Endothelial cell of umbilical vein (primary cell): ENCODE data around the gene ECE2. TPM values are rescaled to one million over a fixed set of nuclear protein-coding genes. Genes with fewer than 3 reads are reported as not detected.

Experiments used
- BruUV-seq: library from RNA; stranded (reverse); fragments of 400-500 nt; replicated peaks from 2 replicates; lab custom pipeline; 2021; lab: Mats Ljungman, UMichigan
- CTCF ChIA-PET: fragments of 300-600, 350-600 bp; sonication (Branson Sonifier 250); formaldehyde crosslinking; loops from one replicate; lab custom pipeline; 2021; ENCODE audit warnings: antibody characterized with exemption, inconsistent platforms; lab: Charles Lee
- POLR2A ChIA-PET: fragments of 300-600, 350-600 bp; sonication (Branson Sonifier 250); formaldehyde crosslinking; loops from one replicate; lab custom pipeline; 2021; ENCODE audit warnings: antibody characterized with exemption, inconsistent platforms; lab: Charles Lee
- DNase-seq: peaks from one replicate; pipeline ENCODE4 v3.0.0-alpha.2; 2011; ENCODE audit warnings: low read depth, low spot score
- FAIRE-seq: peaks from 2 replicates; lab custom pipeline; 2011; peaks lifted over from hg19 to GRCh38; lab: Jason Lieb, UNC
- H2AFZ ChIP-seq: 2 replicates; pipeline ENCODE4 v1.6.0; 2012; ENCODE audit warnings: low read depth, low read length, control low read depth, inconsistent platforms
- H3K27ac ChIP-seq: 2 replicates; pipeline ENCODE4 v1.5.1; 2011; ENCODE audit warnings: low read depth, mild to moderate bottlenecking, control low read depth, low read length, moderate library complexity; ENCODE audit not compliant: insufficient read depth
- H3K27me3 ChIP-seq, 2 experiments: 2 replicates each; pipeline versions ENCODE4 v1.6.0 to v1.6.1; 2011; ENCODE audit warnings: low read length in 2 of 2, mixed read lengths in 1 of 2; ENCODE audit not compliant: control insufficient read depth in 2 of 2, insufficient read depth in 2 of 2
- H3K36me3 ChIP-seq, 2 experiments: 2 replicates in 1 of 2; 3 replicates in 1 of 2; pipeline ENCODE4 v1.5.1; 2011; ENCODE audit warnings: low read length in 2 of 2, mild to moderate bottlenecking in 1 of 2, moderate library complexity in 1 of 2; ENCODE audit not compliant: control insufficient read depth in 2 of 2, insufficient read depth in 2 of 2; ENCODE audit errors: extremely low read depth in 1 of 2
- H3K4me1 ChIP-seq: 3 replicates; pipeline ENCODE4 v1.5.1; 2011; ENCODE audit warnings: mild to moderate bottlenecking, low read length; ENCODE audit not compliant: control insufficient read depth, insufficient read depth; ENCODE audit errors: extremely low read depth
- H3K4me2 ChIP-seq: 2 replicates; pipeline ENCODE4 v1.6.1; 2011; ENCODE audit warnings: low read length, control low read depth, mixed read lengths; ENCODE audit not compliant: insufficient read depth
- H3K4me3 ChIP-seq, 3 experiments: fragments of 200-600 bp in 1 of 3; sonication (generic), shearing (Covaris generic) in 1 of 3; replicated peaks in 1 of 3; 2 replicates each; pipeline ENCODE4 v1.5.1; 2011 to 2016; ENCODE audit warnings: control low read depth in 3 of 3, low read length in 3 of 3, mild to moderate bottlenecking in 2 of 3, inconsistent platforms in 1 of 3, low read depth in 1 of 3, moderate library complexity in 1 of 3; ENCODE audit not compliant: insufficient read depth in 1 of 3
- H3K79me2 ChIP-seq: 2 replicates; pipeline ENCODE4 v1.6.0; 2012; ENCODE audit warnings: low read length, inconsistent platforms; ENCODE audit not compliant: control insufficient read depth, insufficient read depth
- H3K9ac ChIP-seq: replicated peaks from 2 replicates; pipeline ENCODE3; 2011; ENCODE audit warnings: low read length, control low read depth; ENCODE audit not compliant: insufficient read depth; ENCODE audit errors: extremely low read depth
- H3K9me1 ChIP-seq: replicated peaks from 3 replicates; pipeline ENCODE4 v1.6.0; 2011; ENCODE audit warnings: mild to moderate bottlenecking, low read length; ENCODE audit not compliant: control insufficient read depth, insufficient read depth; ENCODE audit errors: extremely low read depth
- H3K9me3 ChIP-seq: replicated peaks from 2 replicates; pipeline ENCODE4 v1.5.1; 2012; ENCODE audit warnings: low read length, inconsistent platforms; ENCODE audit not compliant: control insufficient read depth, insufficient read depth
- H4K20me1 ChIP-seq: replicated peaks from 2 replicates; pipeline ENCODE3; 2011; ENCODE audit warnings: mild to moderate bottlenecking, low read length; ENCODE audit not compliant: control insufficient read depth, insufficient read depth; ENCODE audit errors: extremely low read depth
- CTCF ChIP-seq, 2 donors: IDR thresholded peaks; 1 replicate in 1 of 2; 2 replicates in 1 of 2; pipeline ENCODE4 v1.5.1; 2011; ENCODE audit warnings: low read length in 2 of 2, mild to moderate bottlenecking in 2 of 2, moderate library complexity in 2 of 2, control low read depth in 1 of 2, inconsistent platforms in 1 of 2, low read depth in 1 of 2; ENCODE audit not compliant: insufficient read depth in 1 of 2; ENCODE audit errors: extremely low read depth in 1 of 2
- EZH2 ChIP-seq: IDR thresholded peaks from 2 replicates; pipeline ENCODE4 v1.6.1; 2012; ENCODE audit warnings: borderline replicate concordance, low read depth, mild to moderate bottlenecking, moderate library complexity, low read length, inconsistent platforms; ENCODE audit not compliant: severe bottlenecking
- FOS ChIP-seq: IDR thresholded peaks from 2 replicates; pipeline ENCODE4 v1.6.1; 2011; ENCODE audit warnings: mild to moderate bottlenecking, low read length, moderate library complexity, borderline replicate concordance; ENCODE audit not compliant: insufficient read depth
- GATA2 ChIP-seq: IDR thresholded peaks from 2 replicates; pipeline ENCODE4 v1.7.0; 2011; ENCODE audit warnings: low read depth, mild to moderate bottlenecking, moderate library complexity, mixed read lengths, low read length; ENCODE audit not compliant: insufficient read length, insufficient read depth
- JUN ChIP-seq: IDR thresholded peaks from 2 replicates; pipeline ENCODE4 v1.6.1; 2011; ENCODE audit warnings: borderline replicate concordance, low read depth; ENCODE audit not compliant: insufficient read length, insufficient read depth
- MAX ChIP-seq: IDR thresholded peaks from 2 replicates; pipeline ENCODE4 v1.6.1; 2011; ENCODE audit not compliant: insufficient read depth, insufficient read length
- MYC ChIP-seq: IDR thresholded peaks from one replicate; pipeline ENCODE4 v1.6.1; 2011; ENCODE audit warnings: mild to moderate bottlenecking, low read depth, low read length
- POLR2A ChIP-seq: IDR thresholded peaks from 2 replicates; pipeline ENCODE4 v1.6.1; 2012; ENCODE audit warnings: low read depth, mild to moderate bottlenecking, control low read depth, low read length
- POLR2AphosphoS5 ChIP-seq: IDR thresholded peaks from 2 replicates; pipeline ENCODE4 v1.6.1; 2012; ENCODE audit warnings: low read depth, mild to moderate bottlenecking, control low read depth, low read length, moderate library complexity; ENCODE audit not compliant: insufficient read depth
- dilution Hi-C: fragments of 300-500 bp; cut with MboI; formaldehyde crosslinking; loops from one replicate; pipeline ENCODE4 v1.15.0; 2019; ENCODE audit warnings: low sequenced_read_pairs; ENCODE audit not compliant: extremely low pct_ligation_motif_present
- intact Hi-C: fragments of 100-400 bp; cut with micrococcal nuclease; formaldehyde crosslinking; loops from one replicate; pipeline ENCODE4 v1.10.0; 2022
- polyA plus RNA-seq, 4 experiments: library from polyadenylated mRNA; depleted of rRNA in 3 of 4; stranded (reverse) in 3 of 4; unstranded in 1 of 4; fragments of >200 nt; gene quantifications; 2 replicates each; pipeline versions ENCODE4 v1.2.1 to v1.2.3, GENCODE V29; 2011 to 2012; ENCODE audit warnings: missing spikeins in 1 of 4
- total RNA-seq: library from RNA; stranded (reverse); gene quantifications from 2 replicates; pipeline ENCODE4 v1.2.3, GENCODE V29; 2021

The ECE2 gene
- total and polyA plus RNA-seq, 2 donors (not counting 3 experiments of a cell fraction or from before 2014, with no cell fraction given) = not detected

GRCh38 chr3:184290331-184290730 lies 14.5 kb downstream of the ECE2 start:
- Histone ChIP-seq H3K27ac (no peak overlapping the region), H3K9me1 (no peaks in the 10 kb centered on the region), H4K20me1 (no peaks in the 10 kb centered on the region), H3K9me3 (no peaks in the 10 kb centered on the region), H3K4me1 (no peaks in the 10 kb centered on the region), H2AFZ (no peak overlapping the region), H3K27me3 (peaks cover 3% of the 10 kb centered on the region in 2 experiments), H3K4me2 (no peak overlapping the region), H3K9ac (no peak overlapping the region), H3K4me3 (no peak overlapping the region), H3K36me3 (no peaks in the 10 kb centered on the region), H3K79me2 (no peaks in the 10 kb centered on the region)
- dilution Hi-C loops = no loop called here
- CTCF ChIA-PET = interaction anchor here (2.7 to 2.9 kb wide), 2 partner anchors 64 to 393 kb away, joined by 12 to 19 read pairs; no protein-coding TSS in a partner anchor
- DNase-seq (no peak), FAIRE-seq (no peak)
- TF ChIP-seq EZH2 (no peak), POLR2A (no peak), JUN (no peak), CTCF (IDR thresholded peaks at IDR 0.05; ENCODE audit: extremely low read depth in 1 of 2, insufficient read depth in 1 of 2, low read depth in 1 of 2, low read length in 2 of 2) (no peak), POLR2AphosphoS5 (no peak), FOS (no peak), MAX (no peak), MYC (no peak), GATA2 (no peak)
- intact Hi-C loops = no loop called here
- POLR2A ChIA-PET = no interaction called here
- BruUV-seq = no TSS peak
